Adrenal gland (tissue), 12 donors: ENCODE measurements around the gene GSTM4. TPM values are rescaled to one million over a fixed set of nuclear protein-coding genes. Genes with fewer than 3 reads are reported as not detected.
"Not testable (repeated sequence)": the region's sequence is repeated elsewhere in the genome, so short reads cannot be mapped to it uniquely, and the experiment has no call there.

Experiments used
- DNase-seq, 7 donors: peaks; one replicate each; pipeline ENCODE4 v3.0.0-alpha.2; 2019 to 2020
- H3K27ac ChIP-seq, 5 donors: fragments of 200-600 bp; sonication (generic) in 4 of 5; 1 replicate in 3 of 5; 2 replicates in 2 of 5; pipeline versions ENCODE4 v1.5.1 to v1.8.0; 2016 to 2020; ENCODE audit warnings: mild to moderate bottlenecking in 1 of 5
- H3K27me3 ChIP-seq: fragments of 200-600 bp; 2 replicates; pipeline ENCODE4 v1.8.0; 2021
- H3K36me3 ChIP-seq, 2 donors: fragments of 200-600 bp; replicated peaks in 1 of 2; 1 replicate in 1 of 2; 2 replicates in 1 of 2; pipeline versions ENCODE4 v1.5.1 to v1.8.0; 2018 to 2022
- H3K4me1 ChIP-seq, 2 donors: fragments of 200-600 bp; replicated peaks in 1 of 2; 1 replicate in 1 of 2; 2 replicates in 1 of 2; pipeline versions ENCODE4 v1.5.1 to v1.8.0; 2018 to 2021
- H3K4me3 ChIP-seq, 4 donors: fragments of 200-600 bp; sonication (generic) in 3 of 4; one replicate each; pipeline ENCODE4 v1.5.1; 2016 to 2018
- H3K9me3 ChIP-seq, 3 donors: fragments of 200-600 bp; sonication (generic) in 1 of 3; replicated peaks in 1 of 3; 1 replicate in 2 of 3; 2 replicates in 1 of 3; pipeline versions ENCODE4 v1.5.1 to v1.8.0; 2016 to 2021
- CTCF ChIP-seq, 6 experiments: fragments of 450-650 bp in 4 of 6; fragments of 200-600 bp in 2 of 6; sonication (generic) in 1 of 6; IDR thresholded peaks; 1 replicate in 5 of 6; 2 replicates in 1 of 6; pipeline versions ENCODE4 v1.5.1 to v1.8.0; 2016 to 2021; ENCODE audit warnings: antibody characterized with exemption in 6 of 6, mild to moderate bottlenecking in 2 of 6, moderate library complexity in 1 of 6
- POLR2A ChIP-seq, 2 donors: fragments of 450-650 bp; IDR thresholded peaks; one replicate each; pipeline ENCODE4 v1.6.1; 2017; ENCODE audit warnings: antibody characterized with exemption in 2 of 2, mild to moderate bottlenecking in 2 of 2, moderate library complexity in 1 of 2
- WGBS, 4 donors: extraction: QIAGEN DNeasy Blood & Tissue Kit in 2 of 4; methylation state at CpG; one replicate each; pipeline versions ENCODE4 v1.1.5 to v1.1.7; 2013 to 2017; 5-methylcytosine and 5-hydroxymethylcytosine counted together
- intact Hi-C, 2 donors: fragments of 100-400 bp; cut with DNase I; formaldehyde crosslinking; loops; one replicate each; pipeline versions ENCODE4 v1.14.1 to v1.15.0; 2022 to 2023
- polyA plus RNA-seq, 3 donors: library from polyadenylated mRNA; stranded (reverse); fragments of 200-250 nt in 2 of 3; fragments of 350-450 nt in 1 of 3; fragmentation: Illumina TruSeq in 1 of 3; extraction: RNeasy Lipid Tissue Mini Kit (QIAGEN cat#74804) in 1 of 3; gene quantifications; one replicate each; pipeline ENCODE4 v1.2.3, GENCODE V29; 2013 to 2014
- total RNA-seq, 9 donors: library from RNA; depleted of rRNA in 4 of 9; stranded (reverse); fragments of >200 nt in 4 of 9; fragments of 120-200 nt in 1 of 9; fragmentation: NEBNext Ultra II Directional in 1 of 9; extraction: Animal tissue kit (Norgen Biotek cat#: 25700) in 1 of 9; gene quantifications; one replicate each; pipeline versions ENCODE4 v1.1.0 to v1.2.4, GENCODE V29; 2013 to 2023
- donor health status: healthy with polysubstance abuse.
- donor health status: Bipolar disorder and iron deficiency.
- donor health status: DM: yes; HTN: yes; CAD: no.
- donor health status: DM: no; HTN: no; CAD: no.
- donor health status: DM: no; HTN: no; CAD: no.
- donor health status: DM: yes; HTN: yes; CAD: no.

GSTM4 gene
- total and polyA plus RNA-seq, 12 donors: 17.3 to 71.0 (median 32.5) TPM

GRCh38 chr1:109687641-109688499 lies 32.0 kb downstream of the GSTM4 start, which contains the start of gene GSTM1:
GSTM1 (plus strand) TSS chr1:109687817; CDS start chr1:109687874, 57 bp downstream.
- Histone ChIP-seq H3K4me3 (peak within 1 kb of the TSS in 1 of 4 donors; percentile 61), H3K36me3 (no peaks in the 10 kb centered on the region), H3K27me3 (no peaks in the 10 kb centered on the region), H3K4me1 (peaks cover 0 to 42% of the 10 kb centered on the region in 2 donors), H3K27ac (peak within 1 kb of the TSS in 2 of 5 donors; percentile 86 to 90), H3K9me3 (no peaks in the 10 kb centered on the region)
- 0 to 1% (median 1%) methylated on average over 4 to 46 of the region's 46 CpGs; no CpG with 5 or more reads in 1 of the 4 donors for WGBS, 4 donors
- intact Hi-C loops: no loop called here
- DNase-seq: peak in 2 of 7 donors; percentile 78 to 90
- TF ChIP-seq CTCF (IDR thresholded peaks at IDR 0.05) (peak in 2 of 6 experiments; percentile 49 to 52), POLR2A (IDR thresholded peaks at IDR 0.05) (peak in 1 of 2 donors; percentile 17)

DNA sequence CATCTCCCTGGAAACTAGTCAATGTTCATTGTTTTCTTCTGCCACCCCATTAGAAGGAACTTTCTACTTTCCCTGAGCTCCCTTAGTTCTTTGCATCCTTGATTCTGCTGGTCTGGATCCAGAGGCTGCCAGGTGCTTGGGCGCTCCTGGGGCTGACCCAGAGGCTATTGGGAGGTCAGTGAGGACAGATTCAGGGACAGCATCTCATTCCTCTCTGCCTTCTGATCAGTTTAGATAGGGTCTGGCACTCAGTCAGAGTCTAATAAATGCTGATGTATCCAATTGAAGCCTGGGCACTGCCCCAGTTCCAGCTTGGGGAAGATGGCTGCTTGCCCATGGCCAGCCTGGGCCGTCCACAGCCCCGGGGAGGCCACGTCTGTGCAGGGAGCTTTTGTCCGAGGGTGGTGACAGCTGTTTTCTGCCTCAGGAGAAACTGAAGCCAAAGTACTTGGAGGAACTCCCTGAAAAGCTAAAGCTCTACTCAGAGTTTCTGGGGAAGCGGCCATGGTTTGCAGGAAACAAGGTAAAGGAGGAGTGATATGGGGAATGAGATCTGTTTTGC lies 34.0 kb downstream of the GSTM4 start:
- DNase-seq: peak in 2 of 7 donors; percentile 42 to 51
- intact Hi-C loops: no loop called here

DNA sequence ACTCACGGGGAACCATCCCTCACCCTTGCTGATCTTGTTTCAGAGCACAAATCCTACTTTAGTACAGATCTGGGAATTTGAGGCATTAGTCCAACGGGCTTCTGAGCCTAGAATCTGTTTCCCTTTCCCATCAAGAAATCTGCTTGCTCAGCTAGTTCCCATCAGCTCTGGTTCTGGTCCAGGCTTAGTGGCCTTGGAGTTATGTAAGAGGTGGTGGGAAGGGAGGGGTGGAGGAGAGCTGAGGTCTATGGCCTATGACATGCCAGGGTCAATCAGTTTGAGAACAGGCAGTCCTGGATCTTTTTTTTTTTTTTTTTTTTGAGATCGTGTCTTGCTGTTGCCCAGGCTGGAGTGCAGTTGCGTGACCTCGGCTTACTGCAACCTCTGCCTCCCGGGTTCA lies 35.9 kb downstream of the GSTM4 start:
- Histone ChIP-seq H3K27me3 (no peaks in the 10 kb centered on the region), H3K4me3 (no peak overlapping the region), H3K9me3 (no peaks in the 10 kb centered on the region), H3K27ac (peak overlapping the region in 2 of 5 donors; percentile 77 to 83), H3K4me1 (peaks cover 0 to 46% of the 10 kb centered on the region in 2 donors), H3K36me3 (no peaks in the 10 kb centered on the region)
- 18 to 21% (median 18%) methylated on average over 2 to 6 of the region's 6 CpGs; no CpG with 5 or more reads in 1 of the 4 donors for WGBS, 4 donors
- intact Hi-C loops: no loop called here
- TF ChIP-seq POLR2A (IDR thresholded peaks at IDR 0.05): no peak
- no peak for TF ChIP-seq CTCF (IDR thresholded peaks at IDR 0.05)
- DNase-seq: peak in 2 of 7 donors; percentile 82 to 91

More for the DNA sequence above, 34.0 kb downstream of the GSTM4 start:
- WGBS, 4 donors: 40 to 63% (median 42%) methylated on average over 6 of the region's 6 CpGs; no CpG with 5 or more reads in 1 of the 4 donors
- Histone ChIP-seq H3K36me3 (no peaks in the 10 kb centered on the region), H3K27ac (peak overlapping the region in 2 of 5 donors; percentile 69 to 77), H3K4me3 (no peak overlapping the region), H3K4me1 (peaks cover 0 to 42% of the 10 kb centered on the region in 2 donors), H3K9me3 (no peaks in the 10 kb centered on the region), H3K27me3 (no peaks in the 10 kb centered on the region)
- no peak for TF ChIP-seq POLR2A (IDR thresholded peaks at IDR 0.05)
- no peak for TF ChIP-seq CTCF (IDR thresholded peaks at IDR 0.05)

GRCh38 chr1:109694400-109694799 lies 38.5 kb downstream of the GSTM4 start:
- H3K9me3 ChIP-seq, DNase-seq, H3K27ac ChIP-seq, H3K36me3 ChIP-seq, H3K27me3 ChIP-seq, intact Hi-C loops, H3K4me3 ChIP-seq: not testable (repeated sequence)
- peaks cover 0 to 33% of the 10 kb centered on the region in 2 donors for H3K4me1 ChIP-seq
- 92 to 98% (median 94%) methylated on average over 5 of the region's 5 CpGs; no CpG with 5 or more reads in 1 of the 4 donors for WGBS, 4 donors

DNA sequence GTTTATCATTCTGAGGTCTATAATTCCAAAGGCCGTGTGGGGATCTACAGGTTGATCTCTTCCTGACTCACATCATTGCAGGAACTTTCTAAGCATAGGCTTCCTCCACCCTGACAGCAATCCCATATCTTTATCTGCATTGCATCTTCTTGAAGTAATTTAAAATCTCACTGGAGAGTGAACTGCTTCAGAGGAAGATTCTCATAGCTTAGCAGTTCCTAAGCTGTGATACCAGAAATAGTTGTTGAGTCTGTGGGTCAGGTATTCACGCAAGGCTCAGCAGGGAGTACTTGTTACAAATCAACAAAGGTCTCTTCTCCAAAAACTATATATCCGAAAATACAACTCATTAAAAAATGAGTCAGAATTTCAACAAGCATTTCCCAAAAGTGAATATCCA lies 39.2 kb downstream of the GSTM4 start:
- intact Hi-C loops, H3K9me3 ChIP-seq, H3K4me3 ChIP-seq, H3K27ac ChIP-seq, H3K27me3 ChIP-seq, DNase-seq, H3K36me3 ChIP-seq: not testable (repeated sequence)
- WGBS, 4 donors: 80 to 88% (median 83%) methylated on average over 3 of the region's 3 CpGs; no CpG with 5 or more reads in 1 of the 4 donors
- H3K4me1 ChIP-seq: peaks cover 0 to 25% of the 10 kb centered on the region in 2 donors
